Measurements from ENCODE around the gene TAS2R14.

The TAS2R14 gene

DNA sequence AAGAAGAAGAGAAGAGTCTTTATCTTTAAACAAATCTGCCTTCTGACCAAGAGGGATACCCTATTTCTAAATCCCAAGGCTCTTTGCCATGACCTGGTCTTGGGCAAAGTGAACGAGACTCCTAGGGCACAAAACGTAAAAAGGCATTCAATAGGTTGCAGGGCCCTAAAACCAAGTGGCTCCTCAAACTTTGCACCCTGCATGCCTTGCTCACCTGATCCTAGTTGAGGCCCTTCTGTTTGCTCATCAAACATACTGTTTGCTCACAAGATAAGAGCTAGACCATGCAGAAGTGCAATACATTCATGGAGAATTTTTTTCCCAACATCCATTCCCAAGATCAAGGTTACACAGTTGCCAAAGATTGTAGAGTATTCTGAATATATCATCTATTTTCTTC lies 47.1 kb downstream of the TAS2R14 start:
- FAIRE-seq (no peak), DNase-seq (ENCODE audit: insufficient read length, low spot score) (no peak)
- TF ChIP-seq, protein P1, sequence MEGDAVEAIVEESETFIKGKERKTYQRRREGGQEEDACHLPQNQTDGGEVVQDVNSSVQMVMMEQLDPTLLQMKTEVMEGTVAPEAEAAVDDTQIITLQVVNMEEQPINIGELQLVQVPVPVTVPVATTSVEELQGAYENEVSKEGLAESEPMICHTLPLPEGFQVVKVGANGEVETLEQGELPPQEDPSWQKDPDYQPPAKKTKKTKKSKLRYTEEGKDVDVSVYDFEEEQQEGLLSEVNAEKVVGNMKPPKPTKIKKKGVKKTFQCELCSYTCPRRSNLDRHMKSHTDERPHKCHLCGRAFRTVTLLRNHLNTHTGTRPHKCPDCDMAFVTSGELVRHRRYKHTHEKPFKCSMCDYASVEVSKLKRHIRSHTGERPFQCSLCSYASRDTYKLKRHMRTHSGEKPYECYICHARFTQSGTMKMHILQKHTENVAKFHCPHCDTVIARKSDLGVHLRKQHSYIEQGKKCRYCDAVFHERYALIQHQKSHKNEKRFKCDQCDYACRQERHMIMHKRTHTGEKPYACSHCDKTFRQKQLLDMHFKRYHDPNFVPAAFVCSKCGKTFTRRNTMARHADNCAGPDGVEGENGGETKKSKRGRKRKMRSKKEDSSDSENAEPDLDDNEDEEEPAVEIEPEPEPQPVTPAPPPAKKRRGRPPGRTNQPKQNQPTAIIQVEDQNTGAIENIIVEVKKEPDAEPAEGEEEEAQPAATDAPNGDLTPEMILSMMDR (IDR thresholded peaks at IDR 0.05; ENCODE audit: insufficient read depth, missing control alignments), result no peak

DNA sequence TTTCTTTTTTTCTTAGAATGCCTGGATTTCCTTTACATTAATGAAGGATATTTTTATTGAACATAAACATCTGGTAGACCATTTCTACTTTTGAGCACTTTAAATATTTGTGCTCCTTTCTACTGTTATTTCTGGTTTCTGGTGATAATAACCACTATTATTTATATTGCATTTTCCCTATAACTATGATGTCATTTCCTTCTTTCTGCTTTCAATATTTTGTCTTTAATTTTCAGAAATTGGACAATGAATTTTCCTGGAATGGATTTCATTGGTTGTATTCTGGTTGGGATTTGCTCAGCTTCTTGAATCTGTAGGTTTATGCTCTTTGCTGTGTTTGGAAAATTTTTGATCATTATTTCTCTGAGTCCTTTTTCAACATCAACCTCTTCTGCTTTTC lies 49.8 kb downstream of the TAS2R14 start:
- no peak for FAIRE-seq
- TF ChIP-seq, protein P1 (IDR thresholded peaks at IDR 0.05; ENCODE audit: insufficient read depth, missing control alignments), result no peak
- DNase-seq (ENCODE audit: insufficient read length, low spot score), result no peak
